ENCODE data around the gene KCNJ16.

KCNJ16 gene

DNA sequence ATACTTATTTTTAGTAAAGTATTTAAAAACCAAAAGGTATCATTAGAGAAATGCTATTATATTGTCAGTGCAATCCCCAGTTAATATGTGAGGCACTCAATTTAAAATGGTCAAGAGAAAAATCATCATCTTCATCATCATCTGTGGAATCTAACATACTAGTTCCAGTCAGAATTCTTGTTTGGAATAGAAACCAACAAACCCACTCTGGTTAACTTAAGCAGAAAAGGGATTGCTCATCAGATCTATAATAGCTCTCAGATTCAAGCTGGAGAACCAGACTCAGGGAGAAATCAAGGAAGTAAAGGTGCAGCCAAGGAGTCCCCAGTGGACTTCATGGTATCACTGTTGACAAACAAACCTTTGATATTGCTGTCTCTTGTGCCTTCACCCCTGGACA, 43.7 kb upstream of the KCNJ16 start:
- Histone ChIP-seq H3K4ac (ENCODE audit: low read length) (no peak overlapping the region), H3K9ac (ENCODE audit: low read depth, low read length, poor library complexity) (no peak overlapping the region), H3K14ac (ENCODE audit: low read length) (no peak overlapping the region), H2BK12ac (ENCODE audit: low read length) (no peak overlapping the region), H2AFZ (ENCODE audit: low read length) (no peak overlapping the region), H3K4me3 (ENCODE audit: low read length in 2 of 2) (no peak overlapping the region), H4K8ac (ENCODE audit: low read depth, low read length) (no peak overlapping the region), H3K4me2 (ENCODE audit: insufficient read depth, low read length, poor library complexity, severe bottlenecking) (no peak overlapping the region), H3K18ac (ENCODE audit: low read length) (no peak overlapping the region), H3K4me1 (ENCODE audit: control insufficient read depth in 2 of 2, insufficient read depth in 1 of 2, low read depth in 1 of 2, low read length in 2 of 2) (no peaks in the 10 kb centered on the region), H2BK5ac (ENCODE audit: low read length) (no peak overlapping the region), H3K36me3 (replicated peaks in 1 of 2; ENCODE audit: control insufficient read depth in 2 of 2, insufficient read depth in 2 of 2, low read length in 2 of 2) (no peaks in the 10 kb centered on the region), H3K23ac (ENCODE audit: low read depth, low read length, poor library complexity) (no peak overlapping the region), H2BK120ac (ENCODE audit: low read depth, low read length) (no peak overlapping the region), H3K27ac (replicated peaks; ENCODE audit: low read length) (no peak overlapping the region), H3K79me1 (ENCODE audit: low read depth, low read length) (no peaks in the 10 kb centered on the region), H2AK5ac (ENCODE audit: low read depth, low read length) (no peak overlapping the region), H3K9me3 (replicated peaks in 1 of 2; ENCODE audit: control insufficient read depth in 2 of 2, insufficient read depth in 1 of 2, low read depth in 1 of 2, low read length in 2 of 2) (peaks cover 0 to 6% of the 10 kb centered on the region in 2 donors), H3K27me3 (ENCODE audit: control insufficient read depth in 3 of 3, insufficient read depth in 3 of 3, low read depth in 1 of 3, low read length in 3 of 3) (no peaks in the 10 kb centered on the region), H2BK15ac (ENCODE audit: low read length) (no peak overlapping the region), H4K91ac (ENCODE audit: low read depth, low read length, poor library complexity) (no peak overlapping the region)
- no peak for DNase-seq (ENCODE audit: low spot score)

DNA sequence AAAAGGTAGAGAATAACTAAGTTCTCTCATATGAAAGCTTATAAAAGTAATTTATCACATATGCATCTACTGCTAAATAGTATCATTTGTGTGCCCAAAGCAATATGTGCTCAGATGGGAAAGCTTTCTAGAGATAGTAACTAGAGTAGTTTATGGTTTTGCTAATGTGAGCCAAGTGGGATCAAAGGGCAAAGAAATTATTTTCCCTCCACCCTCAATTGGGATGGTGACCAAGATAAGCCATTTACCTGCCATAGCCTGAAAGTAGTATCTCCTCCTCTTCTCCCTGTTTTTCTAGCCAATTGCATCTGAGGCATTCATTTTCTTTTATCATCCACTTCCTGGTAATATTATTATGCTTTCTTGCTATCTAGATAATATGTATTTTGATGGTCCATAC, 41.9 kb upstream of the KCNJ16 start:
- no peak overlapping the region for H4K8ac ChIP-seq (ENCODE audit: low read depth, low read length)

DNA sequence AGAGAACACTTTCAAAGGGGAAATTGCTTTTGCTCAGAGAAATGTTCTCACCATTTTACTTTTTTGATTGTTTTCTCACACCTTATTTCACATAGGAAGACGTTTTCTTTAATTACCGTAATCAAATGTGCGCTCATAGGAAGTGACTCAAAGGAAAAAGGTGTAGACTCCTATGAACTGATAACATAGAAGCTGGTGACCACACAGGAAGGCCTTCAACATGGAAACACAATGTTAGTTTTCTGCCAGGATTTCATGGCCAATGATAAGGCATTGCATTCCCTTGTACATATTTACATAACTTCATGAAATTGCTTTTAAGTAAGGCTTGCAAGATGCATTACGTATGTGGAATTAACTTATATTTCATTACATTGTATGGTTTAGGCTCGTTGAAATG, 40.9 kb upstream of the KCNJ16 start:
- Histone ChIP-seq H3K27me3 (ENCODE audit: control insufficient read depth in 3 of 3, insufficient read depth in 3 of 3, low read depth in 1 of 3, low read length in 3 of 3) (no peaks in the 10 kb centered on the region), H3K36me3 (replicated peaks in 1 of 2; ENCODE audit: control insufficient read depth in 2 of 2, insufficient read depth in 2 of 2, low read length in 2 of 2) (no peaks in the 10 kb centered on the region), H3K27ac (replicated peaks; ENCODE audit: low read length) (no peak overlapping the region), H3K79me1 (ENCODE audit: low read depth, low read length) (no peaks in the 10 kb centered on the region), H2AFZ (ENCODE audit: low read length) (no peak overlapping the region), H3K4me2 (ENCODE audit: insufficient read depth, low read length, poor library complexity, severe bottlenecking) (no peak overlapping the region), H2AK5ac (ENCODE audit: low read depth, low read length) (no peak overlapping the region), H3K4me1 (ENCODE audit: control insufficient read depth in 2 of 2, insufficient read depth in 1 of 2, low read depth in 1 of 2, low read length in 2 of 2) (no peaks in the 10 kb centered on the region), H3K4me3 (ENCODE audit: low read length in 2 of 2) (no peak overlapping the region), H3K23ac (ENCODE audit: low read depth, low read length, poor library complexity) (no peak overlapping the region), H2BK120ac (ENCODE audit: low read depth, low read length) (no peak overlapping the region), H2BK5ac (ENCODE audit: low read length) (no peak overlapping the region), H2BK15ac (ENCODE audit: low read length) (no peak overlapping the region), H3K18ac (ENCODE audit: low read length) (no peak overlapping the region), H3K9me3 (replicated peaks in 1 of 2; ENCODE audit: control insufficient read depth in 2 of 2, insufficient read depth in 1 of 2, low read depth in 1 of 2, low read length in 2 of 2) (peaks cover 0 to 3% of the 10 kb centered on the region in 2 donors), H3K4ac (ENCODE audit: low read length) (no peak overlapping the region), H3K9ac (ENCODE audit: low read depth, low read length, poor library complexity) (no peak overlapping the region), H4K8ac (ENCODE audit: low read depth, low read length) (no peak overlapping the region), H2BK12ac (ENCODE audit: low read length) (no peak overlapping the region), H4K91ac (ENCODE audit: low read depth, low read length, poor library complexity) (no peak overlapping the region), H3K14ac (ENCODE audit: low read length) (no peak overlapping the region)
- DNase-seq (ENCODE audit: low spot score), result no peak
- WGBS, 2 donors (ENCODE audit: extremely low coverage in 2 of 2, insufficient read length in 2 of 2, insufficient replicate concordance in 1 of 2), result no CpG with 5 or more reads among the region's 5 CpGs

More for the DNA sequence above, 41.9 kb upstream of the KCNJ16 start:
- DNase-seq (ENCODE audit: low spot score), result no peak
- no peak overlapping the region for H3K23ac ChIP-seq (ENCODE audit: low read depth, low read length, poor library complexity)
- no peaks in the 10 kb centered on the region for H3K4me1 ChIP-seq (ENCODE audit: control insufficient read depth in 2 of 2, insufficient read depth in 1 of 2, low read depth in 1 of 2, low read length in 2 of 2)
- no peak overlapping the region for H2AK5ac ChIP-seq (ENCODE audit: low read depth, low read length)
- no peak overlapping the region for H4K91ac ChIP-seq (ENCODE audit: low read depth, low read length, poor library complexity)
- H2AFZ ChIP-seq (ENCODE audit: low read length), result no peak overlapping the region
- no peak overlapping the region for H2BK15ac ChIP-seq (ENCODE audit: low read length)
- no peak overlapping the region for H2BK12ac ChIP-seq (ENCODE audit: low read length)
- no peak overlapping the region for H2BK5ac ChIP-seq (ENCODE audit: low read length)
- H3K14ac ChIP-seq (ENCODE audit: low read length), result no peak overlapping the region
- no peak overlapping the region for H2BK120ac ChIP-seq (ENCODE audit: low read depth, low read length)
- no peak overlapping the region for H3K18ac ChIP-seq (ENCODE audit: low read length)
- H3K36me3 ChIP-seq (replicated peaks in 1 of 2; ENCODE audit: control insufficient read depth in 2 of 2, insufficient read depth in 2 of 2, low read length in 2 of 2), result no peaks in the 10 kb centered on the region
- H3K4me3 ChIP-seq (ENCODE audit: low read length in 2 of 2), result no peak overlapping the region
- peaks cover 0 to 6% of the 10 kb centered on the region in 2 donors for H3K9me3 ChIP-seq (replicated peaks in 1 of 2; ENCODE audit: control insufficient read depth in 2 of 2, insufficient read depth in 1 of 2, low read depth in 1 of 2, low read length in 2 of 2)
- H3K27ac ChIP-seq (replicated peaks; ENCODE audit: low read length), result no peak overlapping the region
- no peaks in the 10 kb centered on the region for H3K79me1 ChIP-seq (ENCODE audit: low read depth, low read length)
- H3K27me3 ChIP-seq (ENCODE audit: control insufficient read depth in 3 of 3, insufficient read depth in 3 of 3, low read depth in 1 of 3, low read length in 3 of 3), result no peaks in the 10 kb centered on the region
- H3K4ac ChIP-seq (ENCODE audit: low read length), result no peak overlapping the region
- H3K9ac ChIP-seq (ENCODE audit: low read depth, low read length, poor library complexity), result no peak overlapping the region
- no peak overlapping the region for H3K4me2 ChIP-seq (ENCODE audit: insufficient read depth, low read length, poor library complexity, severe bottlenecking)

DNA sequence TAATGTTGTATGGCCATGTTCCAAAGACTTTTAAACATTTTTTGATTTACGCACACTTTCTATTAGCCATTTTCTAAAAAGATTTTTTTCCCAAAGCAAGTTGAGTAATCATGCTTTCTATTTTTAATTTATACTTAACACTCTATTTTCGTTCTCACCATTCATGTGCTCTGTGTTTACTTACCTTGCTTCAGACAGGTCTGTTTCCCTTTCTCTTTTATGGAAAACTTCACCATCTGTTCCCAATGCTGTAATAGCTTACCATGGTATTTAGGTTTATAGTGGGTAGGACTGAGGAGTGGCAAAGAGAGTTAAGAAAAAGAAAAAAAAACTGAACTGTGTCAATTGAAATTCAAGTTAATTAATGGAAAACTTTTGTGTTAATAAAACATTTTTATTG, 37.5 kb upstream of the KCNJ16 start:
- Histone ChIP-seq H4K8ac (ENCODE audit: low read depth, low read length) (no peak overlapping the region), H2BK12ac (ENCODE audit: low read length) (no peak overlapping the region), H3K23ac (ENCODE audit: low read depth, low read length, poor library complexity) (no peak overlapping the region), H3K4me2 (ENCODE audit: insufficient read depth, low read length, poor library complexity, severe bottlenecking) (no peak overlapping the region), H3K4me1 (ENCODE audit: control insufficient read depth in 2 of 2, insufficient read depth in 1 of 2, low read depth in 1 of 2, low read length in 2 of 2) (no peaks in the 10 kb centered on the region), H2BK5ac (ENCODE audit: low read length) (no peak overlapping the region), H3K9me3 (replicated peaks in 1 of 2; ENCODE audit: control insufficient read depth in 2 of 2, insufficient read depth in 1 of 2, low read depth in 1 of 2, low read length in 2 of 2) (no peaks in the 10 kb centered on the region), H3K27me3 (ENCODE audit: control insufficient read depth in 3 of 3, insufficient read depth in 3 of 3, low read depth in 1 of 3, low read length in 3 of 3) (no peaks in the 10 kb centered on the region), H2AK5ac (ENCODE audit: low read depth, low read length) (no peak overlapping the region), H3K79me1 (ENCODE audit: low read depth, low read length) (no peaks in the 10 kb centered on the region), H3K27ac (replicated peaks; ENCODE audit: low read length) (no peak overlapping the region), H3K18ac (ENCODE audit: low read length) (no peak overlapping the region), H2BK120ac (ENCODE audit: low read depth, low read length) (no peak overlapping the region), H4K91ac (ENCODE audit: low read depth, low read length, poor library complexity) (no peak overlapping the region), H3K9ac (ENCODE audit: low read depth, low read length, poor library complexity) (no peak overlapping the region), H2BK15ac (ENCODE audit: low read length) (no peak overlapping the region), H3K4ac (ENCODE audit: low read length) (no peak overlapping the region), H3K4me3 (ENCODE audit: low read length in 2 of 2) (no peak overlapping the region), H3K14ac (ENCODE audit: low read length) (no peak overlapping the region), H2AFZ (ENCODE audit: low read length) (no peak overlapping the region), H3K36me3 (replicated peaks in 1 of 2; ENCODE audit: control insufficient read depth in 2 of 2, insufficient read depth in 2 of 2, low read length in 2 of 2) (no peaks in the 10 kb centered on the region)
- no CpG with 5 or more reads among the region's 2 CpGs for WGBS, 2 donors (ENCODE audit: extremely low coverage in 2 of 2, insufficient read length in 2 of 2, insufficient replicate concordance in 1 of 2)
- DNase-seq (ENCODE audit: low spot score), result no peak
